Raji (cell line): ENCODE results near the gene C19orf47.

Source experiments
- POLR2A ChIP-seq: IDR thresholded peaks from 2 replicates; pipeline ENCODE4 v1.6.1; 2011; ENCODE audit warnings: low read depth, low read length, control low read depth; ENCODE audit not compliant: insufficient read depth

The C19orf47 gene

GRCh38 chr19:40380199-40381037, 32.2 kb upstream of the C19orf47 start:
- no peak for TF ChIP-seq POLR2A

DNA sequence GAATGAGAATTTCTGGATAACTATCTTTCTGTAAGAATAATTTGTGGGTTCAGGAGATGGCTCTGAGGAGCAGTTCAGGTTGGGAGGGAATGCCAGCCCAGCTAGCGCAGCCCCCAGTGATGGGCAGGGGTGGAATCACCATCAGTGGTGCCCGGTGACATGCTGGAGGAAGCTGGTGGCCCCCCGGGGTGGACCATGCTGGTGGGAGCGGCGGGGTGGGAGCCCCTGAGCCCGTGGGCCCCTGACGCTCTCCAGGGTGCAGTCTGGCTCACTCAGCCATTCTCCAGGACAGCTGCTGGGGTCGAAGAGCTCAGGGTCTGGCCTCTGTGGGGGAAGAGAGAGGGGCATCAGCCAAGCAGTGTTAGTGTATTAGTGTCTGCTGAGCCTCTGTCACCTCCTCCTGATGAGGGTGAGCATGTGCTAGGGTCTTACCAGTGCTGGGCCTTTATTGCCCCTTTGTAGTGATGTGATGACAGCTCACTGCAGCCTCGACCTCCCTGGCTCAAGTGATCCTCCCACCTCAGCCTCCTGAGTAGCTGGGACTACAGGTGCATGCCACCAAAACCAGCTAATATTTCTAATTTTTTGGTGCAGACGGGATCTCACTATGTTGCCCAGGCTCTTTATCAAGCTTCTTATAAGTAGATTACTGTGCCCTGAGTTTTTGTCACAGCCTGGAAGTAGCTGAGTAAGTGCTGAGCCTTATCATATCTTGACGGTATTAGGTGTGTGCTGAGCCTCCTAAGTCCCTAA, 31.4 kb upstream of the C19orf47 start:
- TF ChIP-seq POLR2A: no peak

GRCh38 chr19:40378509-40378908, 30.3 kb upstream of the C19orf47 start:
- no peak for TF ChIP-seq POLR2A

DNA sequence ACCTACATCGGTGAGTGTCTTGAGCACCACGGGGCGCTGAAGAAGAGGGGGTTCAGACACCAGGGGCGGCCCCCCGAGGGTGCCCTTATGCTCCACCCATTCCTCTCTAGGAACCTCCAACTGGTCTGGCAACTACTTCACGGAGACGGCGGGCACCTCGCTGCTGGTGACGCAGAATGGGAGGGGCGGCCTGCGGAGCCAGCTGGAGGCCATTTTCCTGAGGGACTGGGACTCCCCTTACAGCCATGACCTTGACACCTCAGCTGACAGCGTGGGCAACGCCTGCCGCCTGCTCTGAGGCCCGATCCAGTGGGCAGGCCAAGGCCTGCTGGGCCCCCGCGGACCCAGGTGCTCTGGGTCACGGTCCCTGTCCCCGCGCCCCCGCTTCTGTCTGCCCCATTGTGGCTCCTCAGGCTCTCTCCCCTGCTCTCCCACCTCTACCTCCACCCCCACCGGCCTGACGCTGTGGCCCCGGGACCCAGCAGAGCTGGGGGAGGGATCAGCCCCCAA, 29.7 kb upstream of the C19orf47 start:
- no peak for TF ChIP-seq POLR2A

DNA sequence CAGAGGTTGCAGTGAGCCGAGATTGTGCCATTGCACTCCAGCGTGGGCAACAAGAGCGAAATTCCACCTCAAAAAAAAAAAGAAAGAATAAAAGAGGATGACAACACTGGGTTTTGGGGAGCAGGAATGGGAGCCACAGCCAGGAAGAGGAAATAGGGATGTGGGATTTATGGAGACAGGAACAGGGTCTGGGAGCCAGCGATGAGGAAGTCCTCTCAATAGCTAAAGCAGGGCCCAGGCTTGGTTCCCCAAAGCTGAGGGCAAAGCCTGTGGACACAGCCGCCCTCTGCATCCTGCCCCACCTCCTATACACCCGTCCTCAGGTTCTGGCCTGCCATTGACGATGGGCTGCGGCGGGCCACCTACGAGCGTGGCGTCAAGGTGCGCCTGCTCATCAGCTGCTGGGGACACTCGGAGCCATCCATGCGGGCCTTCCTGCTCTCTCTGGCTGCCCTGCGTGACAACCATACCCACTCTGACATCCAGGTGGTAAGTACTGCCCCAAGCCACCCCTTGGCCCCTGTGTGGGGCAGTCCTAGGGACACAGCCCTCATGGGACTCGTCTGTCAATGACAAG, 28.2 kb upstream of the C19orf47 start:
- no peak for TF ChIP-seq POLR2A

DNA sequence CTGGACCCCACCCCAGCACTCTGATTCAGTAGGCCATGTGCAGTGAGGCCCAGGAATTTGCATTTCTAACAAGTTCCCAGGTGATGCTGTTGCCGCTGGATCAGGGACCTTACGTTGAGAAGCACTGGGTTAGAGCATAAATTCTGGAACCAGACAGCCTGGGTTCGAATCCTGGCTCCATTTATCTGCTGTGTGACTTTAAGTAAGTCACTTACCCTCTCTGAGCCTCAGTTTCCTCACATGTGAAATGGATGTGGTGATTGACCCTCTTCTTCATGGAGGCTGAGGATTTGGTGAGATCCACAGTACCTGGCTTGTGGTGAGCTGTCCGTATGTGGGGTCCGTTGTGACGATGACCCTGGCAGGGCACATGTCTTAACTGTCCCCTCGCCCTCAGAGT, 25.9 kb upstream of the C19orf47 start:
- TF ChIP-seq POLR2A: no peak

- no peak for TF ChIP-seq POLR2A
Observed at GRCh38 chr19:40371802-40372122, 23.6 kb upstream of the C19orf47 start.

- TF ChIP-seq POLR2A: no peak
Observed at GRCh38 chr19:40370997-40371801, 23.0 kb upstream of the C19orf47 start.

DNA sequence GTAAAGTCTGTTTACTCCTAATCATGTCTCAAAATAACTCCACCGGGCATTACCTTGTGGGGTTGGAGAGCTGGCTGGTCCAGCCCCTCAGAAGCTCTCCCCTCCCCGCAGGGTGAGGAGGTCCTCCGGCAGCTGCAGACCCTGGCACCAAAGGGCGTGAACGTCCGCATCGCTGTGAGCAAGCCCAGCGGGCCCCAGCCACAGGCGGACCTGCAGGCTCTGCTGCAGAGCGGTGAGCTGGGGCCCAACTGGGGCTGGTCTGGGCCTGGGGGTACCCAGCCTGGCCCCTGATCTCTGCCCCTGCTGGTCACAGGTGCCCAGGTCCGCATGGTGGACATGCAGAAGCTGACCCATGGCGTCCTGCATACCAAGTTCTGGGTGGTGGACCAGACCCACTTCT, 21.6 kb upstream of the C19orf47 start:
- no peak for TF ChIP-seq POLR2A

GRCh38 chr19:40367577-40368434, 19.6 kb upstream of the C19orf47 start:
- no peak for TF ChIP-seq POLR2A

DNA sequence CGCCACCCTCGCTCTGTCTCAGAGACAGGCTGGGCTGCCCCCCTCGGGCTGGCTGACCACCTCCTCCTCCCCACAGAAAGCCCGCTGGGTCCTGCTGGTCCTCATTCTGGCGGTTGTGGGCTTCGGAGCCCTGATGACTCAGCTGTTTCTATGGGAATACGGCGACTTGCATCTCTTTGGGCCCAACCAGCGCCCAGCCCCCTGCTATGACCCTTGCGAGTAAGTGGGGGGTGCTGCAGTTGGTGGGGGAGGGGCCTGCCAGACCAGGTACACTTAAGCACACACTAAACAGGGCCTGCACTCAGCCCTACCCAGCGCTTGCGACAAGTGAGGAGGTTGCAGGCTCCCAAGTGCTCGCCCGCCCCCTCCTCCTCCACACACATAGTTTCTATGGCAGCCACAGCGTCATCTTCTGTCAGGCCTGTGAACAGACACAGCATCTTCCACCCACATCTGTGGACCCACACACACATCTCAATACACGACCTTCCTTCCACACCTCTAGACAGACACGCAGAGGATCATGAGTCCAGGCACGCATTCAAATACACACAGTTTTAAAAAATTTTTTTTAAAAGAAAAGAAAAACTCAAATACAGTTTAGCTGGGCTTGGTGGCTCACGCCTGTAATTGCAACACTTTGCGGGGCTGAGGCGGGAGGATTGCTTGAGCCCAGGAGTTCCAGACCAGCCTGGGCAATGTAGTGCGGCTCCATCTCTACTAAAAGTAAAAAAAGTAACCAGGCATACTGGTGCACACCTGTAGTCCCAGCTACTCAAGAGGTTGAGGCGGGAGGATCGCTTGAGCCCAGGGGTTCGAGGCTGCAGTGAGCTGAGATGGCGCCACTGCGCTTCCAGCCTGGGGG, 18.7 kb upstream of the C19orf47 start:
- no peak for TF ChIP-seq POLR2A

GRCh38 chr19:40365613-40366401, 17.6 kb upstream of the C19orf47 start:
- peak; percentile 51; the same call in 1 of the 2 replicates for TF ChIP-seq POLR2A
